SKM-1 (cell line): ENCODE measurements around the gene NTM.
"Not testable (repeated sequence)": the region's sequence is repeated elsewhere in the genome, so short reads cannot be mapped to it uniquely, and the experiment has no call there.

Experiments
- DNase-seq: peaks from one replicate; lab custom pipeline; 2025; ENCODE audit not compliant: unreplicated experiment; lab: John Stamatoyannopoulos, UW

Gene NTM

GRCh38 chr11:131370090-131370751 is at the start of gene NTM:
TSS of gene NTM (plus strand) at chr11:131370615.
- no peak for DNase-seq

GRCh38 chr11:131324921-131325570 is 45.4 kb upstream of the NTM start:
- DNase-seq: no peak

GRCh38 chr11:131326829-131327228 is 43.6 kb upstream of the NTM start:
- DNase-seq: no peak

GRCh38 chr11:131327421-131327820 is 43.0 kb upstream of the NTM start:
- no peak for DNase-seq

- no peak for DNase-seq
These were observed 41.6 kb upstream of the NTM start for GRCh38 chr11:131328843-131329242.

- no peak for DNase-seq
These were observed 39.4 kb upstream of the NTM start for GRCh38 chr11:131331010-131331409.

GRCh38 chr11:131331546-131331945 is 38.9 kb upstream of the NTM start:
- no peak for DNase-seq

GRCh38 chr11:131334601-131335000 is 35.8 kb upstream of the NTM start:
- DNase-seq: no peak

GRCh38 chr11:131341900-131342299 is 28.5 kb upstream of the NTM start:
- DNase-seq: not testable (repeated sequence)

GRCh38 chr11:131342442-131342841 is 28.0 kb upstream of the NTM start:
- not testable (repeated sequence) for DNase-seq

- DNase-seq: no peak
These were observed 25.0 kb upstream of the NTM start for GRCh38 chr11:131345406-131345805.

- no peak for DNase-seq
These were observed 20.9 kb upstream of the NTM start for GRCh38 chr11:131349368-131350086.

- DNase-seq: no peak
These were observed 19.5 kb upstream of the NTM start for GRCh38 chr11:131350872-131351271.

- DNase-seq: no peak
These were observed 18.6 kb upstream of the NTM start for GRCh38 chr11:131351848-131352247.

GRCh38 chr11:131353766-131354165 is 16.6 kb upstream of the NTM start:
- no peak for DNase-seq

GRCh38 chr11:131354251-131354701 is 16.1 kb upstream of the NTM start:
- DNase-seq: no peak

- no peak for DNase-seq
These were observed 14.2 kb upstream of the NTM start for GRCh38 chr11:131356206-131356605.

GRCh38 chr11:131365329-131365930 is 5.0 kb upstream of the NTM start:
- DNase-seq: no peak

GRCh38 chr11:131370901-131371790 is 731 bp downstream of the NTM start:
- DNase-seq: no peak

GRCh38 chr11:131371791-131372104 is 1.3 kb downstream of the NTM start:
- DNase-seq: no peak
